Left cardiac atrium (tissue), 4 donors: ENCODE data around the gene FXYD4. TPM values are rescaled to one million over a fixed set of nuclear protein-coding genes. Genes with fewer than 3 reads are reported as not detected.

Experiments
- ATAC-seq, 2 donors: fragments of 200-7000 bp; cut with Tn5 transposase; one replicate each; pipeline ENCODE4 v1.9.1; 2020; ENCODE audit warnings: mild to moderate bottlenecking in 2 of 2, moderate library complexity in 2 of 2
- DNase-seq: peaks from one replicate; pipeline ENCODE4 v3.0.0-alpha.2; 2020
- intact Hi-C, 2 donors: fragments of 100-400 bp; cut with DNase I; formaldehyde crosslinking; loops; one replicate each; pipeline versions ENCODE4 v1.14.1 to v1.15.1; 2022 to 2023
- total RNA-seq, 2 donors: library from RNA; stranded (reverse); fragmentation: NEBNext Ultra II Directional; extraction: Animal tissue kit (Norgen Biotek cat#: 25700); gene quantifications; one replicate each; pipeline ENCODE4 v1.2.1, GENCODE V29; 2021
- donor health status: DM: no; HTN: yes; CAD: no.
- donor health status: DM: no; HTN: yes; CAD: no; lungs with severe emphysema.
- donor health status: DM: yes; HTN: yes; CAD: no.
- donor health status: Dilated cardiomyopathy.

The FXYD4 gene
- total RNA-seq, 2 donors from 2014 or later = not detected

- ATAC-seq = no peak
- intact Hi-C loops = no loop called here
Measured at GRCh38 chr10:43342279-43343125, 28.9 kb upstream of the FXYD4 start.

GRCh38 chr10:43343126-43343525 is 28.3 kb upstream of the FXYD4 start:
- intact Hi-C loops = no loop called here
- ATAC-seq (no peak), DNase-seq (no peak)

More at GRCh38 chr10:43342279-43343125, 28.9 kb upstream of the FXYD4 start:
- no peak for DNase-seq

- intact Hi-C loops = no loop called here
- ATAC-seq = no peak
Measured at GRCh38 chr10:43344051-43344450, 27.4 kb upstream of the FXYD4 start.

GRCh38 chr10:43347997-43348396 is 23.4 kb upstream of the FXYD4 start:
- ATAC-seq = no peak
- intact Hi-C loops = loop anchor here in 1 of 2 donors (2.0 kb wide), 1 partner anchor 55 kb away; no protein-coding TSS in a partner anchor
- no peak for DNase-seq

More at GRCh38 chr10:43344051-43344450, 27.4 kb upstream of the FXYD4 start:
- no peak for DNase-seq

GRCh38 chr10:43348511-43349312 is 22.7 kb upstream of the FXYD4 start:
- DNase-seq = peak; percentile 85
- ATAC-seq = peak; percentile 96 to 98
- intact Hi-C loops = loop anchor here in 1 of 2 donors (2.0 kb wide), 1 partner anchor 56 kb away; no protein-coding TSS in a partner anchor

- DNase-seq (no peak), ATAC-seq (no peak)
- intact Hi-C loops = no loop called here
Measured at GRCh38 chr10:43350156-43350555, 21.3 kb upstream of the FXYD4 start.

- ATAC-seq = no peak
- DNase-seq = no peak
- intact Hi-C loops = no loop called here
Measured at GRCh38 chr10:43350686-43351085, 20.8 kb upstream of the FXYD4 start.

GRCh38 chr10:43351301-43351700 is 20.1 kb upstream of the FXYD4 start:
- ATAC-seq = no peak
- intact Hi-C loops = no loop called here
- no peak for DNase-seq

GRCh38 chr10:43352951-43353350 is 18.5 kb upstream of the FXYD4 start:
- DNase-seq = no peak
- intact Hi-C loops = no loop called here
- ATAC-seq = no peak

- no peak for DNase-seq
- intact Hi-C loops = no loop called here
- no peak for ATAC-seq
Measured at GRCh38 chr10:43353495-43354329, 17.7 kb upstream of the FXYD4 start.

GRCh38 chr10:43354330-43354635 is 17.2 kb upstream of the FXYD4 start:
- intact Hi-C loops = no loop called here

GRCh38 chr10:43354879-43355380 is 16.5 kb upstream of the FXYD4 start:
- intact Hi-C loops = no loop called here

More at GRCh38 chr10:43354330-43354635, 17.2 kb upstream of the FXYD4 start:
- DNase-seq = no peak
- no peak for ATAC-seq

GRCh38 chr10:43355749-43356371 is 15.6 kb upstream of the FXYD4 start:
- ATAC-seq (no peak), DNase-seq (no peak)
- intact Hi-C loops = no loop called here

More at GRCh38 chr10:43354879-43355380, 16.5 kb upstream of the FXYD4 start:
- no peak for ATAC-seq
- no peak for DNase-seq

- intact Hi-C loops = no loop called here
- no peak for ATAC-seq
- no peak for DNase-seq
Measured at GRCh38 chr10:43360086-43360485, 11.3 kb upstream of the FXYD4 start.

- intact Hi-C loops = no loop called here
- no peak for DNase-seq
- ATAC-seq = peak in 1 of 2 donors; percentile 3
Measured at GRCh38 chr10:43361547-43362190, 9.8 kb upstream of the FXYD4 start.

- ATAC-seq (peak; percentile 98 to 99), DNase-seq (peak; percentile 98)
- intact Hi-C loops = no loop called here
Measured at GRCh38 chr10:43362191-43362839, 9.1 kb upstream of the FXYD4 start.

- intact Hi-C loops = no loop called here
- no peak for DNase-seq
- ATAC-seq = no peak
Measured at GRCh38 chr10:43365001-43365400, 6.4 kb upstream of the FXYD4 start.

GRCh38 chr10:43369921-43370320 is 1.5 kb upstream of the FXYD4 start:
- DNase-seq (no peak), ATAC-seq (no peak)
- intact Hi-C loops = no loop called here
